ENCODE data around the gene IQGAP3. TPM values are rescaled to one million over a fixed set of nuclear protein-coding genes. Genes with fewer than 3 reads are reported as not detected.

IQGAP3 gene
- total and polyA plus RNA-seq, 2 donors (not counting 1 experiment from before 2014, with no cell fraction given), result 2.7 to 16.0 TPM

DNA sequence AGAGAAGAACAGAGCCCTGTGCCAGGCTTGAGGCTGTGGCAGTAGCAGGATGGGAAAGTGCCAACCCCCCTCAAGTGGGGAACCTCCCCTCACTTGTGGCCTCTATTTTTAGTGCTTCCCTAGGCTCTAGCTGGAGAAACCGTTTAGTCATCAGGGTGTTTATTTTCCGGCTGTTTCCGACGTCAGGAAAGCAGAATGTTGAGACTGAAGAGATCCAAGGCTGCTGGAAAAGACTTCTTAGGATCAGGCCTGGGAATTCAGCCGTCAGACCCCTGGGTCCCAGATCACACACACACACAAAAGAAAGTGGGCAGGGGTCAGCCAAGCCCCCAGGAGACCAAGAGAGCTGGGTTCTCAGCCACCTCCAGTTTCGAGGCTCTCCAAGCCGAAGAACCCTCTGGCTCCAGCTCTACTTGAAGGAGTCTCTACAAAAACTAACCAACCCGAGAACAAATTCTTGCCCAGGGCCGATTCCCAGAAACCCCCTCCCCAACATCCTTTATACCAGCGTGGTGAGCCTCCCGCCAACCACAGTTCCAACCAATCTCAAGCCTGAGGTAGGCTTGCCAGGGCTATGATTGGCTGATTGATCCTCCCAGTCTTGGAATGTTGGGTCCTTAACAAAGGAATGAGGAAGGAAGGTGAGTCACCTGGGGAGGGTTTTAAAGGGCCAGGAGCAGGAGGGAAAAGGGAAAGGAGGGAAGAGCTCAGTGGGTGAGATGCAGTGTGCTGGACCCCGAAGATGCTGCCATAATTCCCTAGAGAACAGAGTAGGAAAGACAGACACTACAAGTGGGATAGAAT lies 69.3 kb downstream of the IQGAP3 start:
- H3K27ac ChIP-seq (ENCODE audit: insufficient read depth, low read length), result peak overlapping the region; percentile 100
- H3K4me1 ChIP-seq (ENCODE audit: control insufficient read depth, extremely low read depth, insufficient read depth, low read length), result peaks cover 41% of the 10 kb centered on the region
- H3K9ac ChIP-seq (ENCODE audit: insufficient read depth, low read length), result peak overlapping the region; percentile 76
- no peaks in the 10 kb centered on the region for H3K27me3 ChIP-seq (ENCODE audit: control insufficient read depth, insufficient read depth, low read length)
- peaks cover 24% of the 10 kb centered on the region for H3K79me2 ChIP-seq (ENCODE audit: control insufficient read depth, insufficient read depth, low read length)
- H4K20me1 ChIP-seq (ENCODE audit: control insufficient read depth, extremely low read depth, insufficient read depth, low read length), result no peaks in the 10 kb centered on the region
- TF ChIP-seq, protein P1, sequence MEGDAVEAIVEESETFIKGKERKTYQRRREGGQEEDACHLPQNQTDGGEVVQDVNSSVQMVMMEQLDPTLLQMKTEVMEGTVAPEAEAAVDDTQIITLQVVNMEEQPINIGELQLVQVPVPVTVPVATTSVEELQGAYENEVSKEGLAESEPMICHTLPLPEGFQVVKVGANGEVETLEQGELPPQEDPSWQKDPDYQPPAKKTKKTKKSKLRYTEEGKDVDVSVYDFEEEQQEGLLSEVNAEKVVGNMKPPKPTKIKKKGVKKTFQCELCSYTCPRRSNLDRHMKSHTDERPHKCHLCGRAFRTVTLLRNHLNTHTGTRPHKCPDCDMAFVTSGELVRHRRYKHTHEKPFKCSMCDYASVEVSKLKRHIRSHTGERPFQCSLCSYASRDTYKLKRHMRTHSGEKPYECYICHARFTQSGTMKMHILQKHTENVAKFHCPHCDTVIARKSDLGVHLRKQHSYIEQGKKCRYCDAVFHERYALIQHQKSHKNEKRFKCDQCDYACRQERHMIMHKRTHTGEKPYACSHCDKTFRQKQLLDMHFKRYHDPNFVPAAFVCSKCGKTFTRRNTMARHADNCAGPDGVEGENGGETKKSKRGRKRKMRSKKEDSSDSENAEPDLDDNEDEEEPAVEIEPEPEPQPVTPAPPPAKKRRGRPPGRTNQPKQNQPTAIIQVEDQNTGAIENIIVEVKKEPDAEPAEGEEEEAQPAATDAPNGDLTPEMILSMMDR (conservative IDR thresholded peaks at IDR 0.05 in 1 of 2, IDR thresholded peaks at IDR 0.05 in 1 of 2; ENCODE audit: low read depth in 1 of 2, low read length in 2 of 2), result no peak
- TF ChIP-seq EZH2 (IDR thresholded peaks at IDR 0.05; ENCODE audit: low read length, missing control alignments), result no peak
- H3K36me3 ChIP-seq (ENCODE audit: control insufficient read depth, insufficient read depth, low read length), result no peaks in the 10 kb centered on the region
- peak overlapping the region; percentile 90 for H3K4me2 ChIP-seq (ENCODE audit: extremely low read depth, insufficient read depth, low read length)
- no peaks in the 10 kb centered on the region for H3K9me3 ChIP-seq (ENCODE audit: control insufficient read depth, insufficient read depth, low read depth, low read length)
- H2AFZ ChIP-seq (ENCODE audit: low read length), result no peak overlapping the region
- DNase-seq (ENCODE audit: low read depth in 2 of 2), result peak; percentile 95 to 96
- peak overlapping the region in 3 of 4 experiments; percentile 27 to 39 (median 29) for H3K4me3 ChIP-seq (replicated peaks in 1 of 4; ENCODE audit: control extremely low read depth in 1 of 4, insufficient read depth in 1 of 4, low read depth in 3 of 4, low read length in 4 of 4)

DNA sequence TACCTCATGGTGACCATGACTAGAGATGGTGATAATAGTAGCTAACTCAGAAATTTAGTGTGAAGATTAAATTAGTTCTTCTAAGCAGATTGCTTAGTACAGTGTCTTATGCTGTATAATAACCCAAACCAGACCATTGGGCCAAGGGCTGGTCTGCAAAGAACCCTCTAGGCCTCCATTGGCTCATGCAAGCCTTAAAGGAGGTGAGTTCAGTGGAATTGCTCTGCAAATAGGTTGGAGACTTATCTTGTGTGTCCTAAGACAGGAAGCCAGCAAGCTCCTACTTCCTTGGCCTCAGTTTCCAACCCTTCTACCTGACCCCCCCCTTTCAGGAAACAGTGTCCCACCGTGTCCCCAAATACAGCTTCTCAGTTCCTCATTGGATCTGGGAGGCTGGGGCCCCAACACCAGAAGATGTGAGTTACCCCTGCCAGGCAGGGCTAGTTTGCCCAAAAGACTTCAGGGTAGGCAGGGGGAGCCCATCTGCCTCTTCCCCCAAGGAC lies 69.9 kb downstream of the IQGAP3 start:
- H3K9ac ChIP-seq (ENCODE audit: insufficient read depth, low read length), result peak overlapping the region; percentile 33
- peak overlapping the region; percentile 90 for H3K4me2 ChIP-seq (ENCODE audit: extremely low read depth, insufficient read depth, low read length)
- H3K27me3 ChIP-seq (ENCODE audit: control insufficient read depth, insufficient read depth, low read length), result no peaks in the 10 kb centered on the region
- peaks cover 43% of the 10 kb centered on the region for H3K4me1 ChIP-seq (ENCODE audit: control insufficient read depth, extremely low read depth, insufficient read depth, low read length)
- H2AFZ ChIP-seq (ENCODE audit: low read length), result no peak overlapping the region
- TF ChIP-seq EZH2 (IDR thresholded peaks at IDR 0.05; ENCODE audit: low read length, missing control alignments), result no peak
- TF ChIP-seq, protein P1 (conservative IDR thresholded peaks at IDR 0.05 in 1 of 2, IDR thresholded peaks at IDR 0.05 in 1 of 2; ENCODE audit: low read depth in 1 of 2, low read length in 2 of 2), result no peak
- peak overlapping the region; percentile 100 for H3K27ac ChIP-seq (ENCODE audit: insufficient read depth, low read length)
- peaks cover 31% of the 10 kb centered on the region for H3K79me2 ChIP-seq (ENCODE audit: control insufficient read depth, insufficient read depth, low read length)
- H3K36me3 ChIP-seq (ENCODE audit: control insufficient read depth, insufficient read depth, low read length), result peaks cover 1% of the 10 kb centered on the region
- DNase-seq (ENCODE audit: low read depth in 2 of 2), result no peak
- H3K4me3 ChIP-seq (replicated peaks in 1 of 4; ENCODE audit: control extremely low read depth in 1 of 4, insufficient read depth in 1 of 4, low read depth in 3 of 4, low read length in 4 of 4), result no peak overlapping the region
- H3K9me3 ChIP-seq (ENCODE audit: control insufficient read depth, insufficient read depth, low read depth, low read length), result no peaks in the 10 kb centered on the region
- no peaks in the 10 kb centered on the region for H4K20me1 ChIP-seq (ENCODE audit: control insufficient read depth, extremely low read depth, insufficient read depth, low read length)

DNA sequence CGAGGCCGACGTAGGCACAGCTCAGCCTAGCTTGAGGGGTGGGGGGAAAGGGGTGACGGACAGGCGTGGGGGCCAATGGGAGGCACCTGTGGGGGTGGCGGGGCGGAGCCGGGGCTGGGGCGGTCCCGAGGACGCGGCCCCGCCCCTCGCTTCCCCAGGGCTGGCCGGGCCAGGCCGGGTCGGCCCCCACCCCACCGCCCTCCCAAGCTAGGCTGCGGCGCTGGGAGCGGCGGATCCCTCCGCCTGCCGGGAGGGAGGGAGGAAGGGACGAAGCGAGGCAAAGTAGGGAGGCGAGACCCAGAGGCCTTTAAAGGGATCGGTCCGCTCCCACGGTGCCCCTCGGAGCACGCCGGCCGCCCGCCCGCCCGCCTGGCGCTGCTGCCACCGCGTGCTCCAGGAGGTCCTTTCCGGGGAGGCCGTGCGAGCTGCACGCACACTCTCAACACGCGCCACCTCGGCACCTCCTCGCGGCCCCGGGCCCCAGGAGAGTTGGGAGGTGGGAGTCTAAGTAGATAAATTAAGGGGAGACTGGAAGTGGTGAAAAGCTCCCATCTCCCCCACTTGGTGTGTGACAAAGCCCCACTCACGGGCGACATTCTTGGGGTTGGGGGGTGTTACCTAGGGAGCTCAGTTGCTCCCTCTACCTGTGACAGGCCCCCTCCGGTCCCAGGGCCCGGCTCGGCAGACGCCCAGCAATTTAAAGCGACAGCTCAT lies 71.4 kb downstream of the IQGAP3 start:
- Histone ChIP-seq H3K9me3 (ENCODE audit: control insufficient read depth, insufficient read depth, low read depth, low read length) (no peaks in the 10 kb centered on the region), H3K4me1 (ENCODE audit: control insufficient read depth, extremely low read depth, insufficient read depth, low read length) (peaks cover 58% of the 10 kb centered on the region), H3K9ac (ENCODE audit: insufficient read depth, low read length) (peak overlapping the region; percentile 99), H3K4me3 (replicated peaks in 1 of 4; ENCODE audit: control extremely low read depth in 1 of 4, insufficient read depth in 1 of 4, low read depth in 3 of 4, low read length in 4 of 4) (peak overlapping the region; percentile 78 to 95 (median 91)), H3K27ac (ENCODE audit: insufficient read depth, low read length) (peak overlapping the region; percentile 100), H4K20me1 (ENCODE audit: control insufficient read depth, extremely low read depth, insufficient read depth, low read length) (peaks cover 5% of the 10 kb centered on the region), H3K4me2 (ENCODE audit: extremely low read depth, insufficient read depth, low read length) (peak overlapping the region; percentile 81), H2AFZ (ENCODE audit: low read length) (no peak overlapping the region), H3K27me3 (ENCODE audit: control insufficient read depth, insufficient read depth, low read length) (no peaks in the 10 kb centered on the region), H3K36me3 (ENCODE audit: control insufficient read depth, insufficient read depth, low read length) (peaks cover 2% of the 10 kb centered on the region), H3K79me2 (ENCODE audit: control insufficient read depth, insufficient read depth, low read length) (peaks cover 46% of the 10 kb centered on the region)
- TF ChIP-seq, protein P1 (conservative IDR thresholded peaks at IDR 0.05 in 1 of 2, IDR thresholded peaks at IDR 0.05 in 1 of 2; ENCODE audit: low read depth in 1 of 2, low read length in 2 of 2), result peak; percentile 15 to 33
- TF ChIP-seq EZH2 (IDR thresholded peaks at IDR 0.05; ENCODE audit: low read length, missing control alignments), result no peak
- DNase-seq (ENCODE audit: low read depth in 2 of 2), result peak; percentile 97
